ENCODE measurements around the gene PYDC1. TPM values are rescaled to one million over a fixed set of nuclear protein-coding genes. Genes with fewer than 3 reads are reported as not detected.
A peak's percentile ranks its signal among the peaks of the same experiment; 100 is the strongest.
"Not testable (repeated sequence)": the region's sequence is repeated elsewhere in the genome, so short reads cannot be mapped to it uniquely, and the experiment has no call there.

The PYDC1 gene
- total RNA-seq, 1 donor from 2014 or later = not detected

DNA sequence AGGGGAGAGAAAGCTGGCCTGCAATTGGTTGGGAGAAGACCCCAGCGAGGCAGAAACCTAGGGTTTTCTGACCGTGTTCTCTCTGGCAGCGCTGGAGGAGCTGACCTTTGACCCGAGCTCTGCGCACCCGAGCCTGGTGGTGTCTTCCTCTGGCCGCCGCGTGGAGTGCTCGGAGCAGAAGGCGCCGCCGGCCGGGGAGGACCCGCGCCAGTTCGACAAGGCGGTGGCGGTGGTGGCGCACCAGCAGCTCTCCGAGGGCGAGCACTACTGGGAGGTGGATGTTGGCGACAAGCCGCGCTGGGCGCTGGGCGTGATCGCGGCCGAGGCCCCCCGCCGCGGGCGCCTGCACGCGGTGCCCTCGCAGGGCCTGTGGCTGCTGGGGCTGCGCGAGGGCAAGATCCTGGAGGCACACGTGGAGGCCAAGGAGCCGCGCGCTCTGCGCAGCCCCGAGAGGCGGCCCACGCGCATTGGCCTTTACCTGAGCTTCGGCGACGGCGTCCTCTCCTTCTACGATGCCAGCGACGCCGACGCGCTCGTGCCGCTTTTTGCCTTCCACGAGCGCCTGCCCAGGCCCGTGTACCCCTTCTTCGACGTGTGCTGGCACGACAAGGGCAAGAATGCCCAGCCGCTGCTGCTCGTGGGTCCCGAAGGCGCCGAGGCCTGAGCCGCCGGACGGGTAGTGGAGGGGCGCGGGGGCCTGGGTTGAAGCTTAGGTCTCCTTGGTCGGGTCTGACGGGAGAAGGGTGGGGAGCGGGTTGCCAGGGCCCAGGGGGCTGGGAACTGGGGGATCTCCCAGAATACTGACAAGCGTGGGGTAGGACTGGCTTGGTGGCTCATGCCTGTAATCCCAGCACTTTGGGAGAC, 7.4 kb upstream of the PYDC1 start:
- no peak for DNase-seq (ENCODE audit: low spot score)

DNA sequence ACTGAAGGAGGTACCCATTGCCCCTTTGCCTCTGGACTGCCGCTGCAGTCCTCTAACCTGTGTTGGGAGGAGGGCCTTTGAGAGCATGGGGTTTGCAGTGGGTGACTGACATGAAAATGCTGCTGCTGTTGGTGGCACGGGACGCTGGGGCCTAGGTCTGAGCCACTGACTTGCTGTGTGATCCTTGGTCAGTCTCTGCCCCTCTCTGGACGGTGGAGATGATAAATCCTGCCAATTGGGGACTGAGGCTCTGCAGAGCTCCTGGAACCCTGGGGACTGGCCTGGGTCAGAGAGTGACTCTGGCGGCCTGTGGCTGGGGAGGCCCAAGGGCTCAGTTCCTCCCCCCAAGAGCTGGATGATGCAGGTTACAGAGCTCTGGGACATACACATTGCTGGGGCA, 6.1 kb upstream of the PYDC1 start:
- intact Hi-C loops (cut with DNase I) = no loop called here
- no peak for DNase-seq (ENCODE audit: low spot score)

More for the DNA sequence above, 7.4 kb upstream of the PYDC1 start:
- intact Hi-C loops (cut with DNase I) = no loop called here

DNA sequence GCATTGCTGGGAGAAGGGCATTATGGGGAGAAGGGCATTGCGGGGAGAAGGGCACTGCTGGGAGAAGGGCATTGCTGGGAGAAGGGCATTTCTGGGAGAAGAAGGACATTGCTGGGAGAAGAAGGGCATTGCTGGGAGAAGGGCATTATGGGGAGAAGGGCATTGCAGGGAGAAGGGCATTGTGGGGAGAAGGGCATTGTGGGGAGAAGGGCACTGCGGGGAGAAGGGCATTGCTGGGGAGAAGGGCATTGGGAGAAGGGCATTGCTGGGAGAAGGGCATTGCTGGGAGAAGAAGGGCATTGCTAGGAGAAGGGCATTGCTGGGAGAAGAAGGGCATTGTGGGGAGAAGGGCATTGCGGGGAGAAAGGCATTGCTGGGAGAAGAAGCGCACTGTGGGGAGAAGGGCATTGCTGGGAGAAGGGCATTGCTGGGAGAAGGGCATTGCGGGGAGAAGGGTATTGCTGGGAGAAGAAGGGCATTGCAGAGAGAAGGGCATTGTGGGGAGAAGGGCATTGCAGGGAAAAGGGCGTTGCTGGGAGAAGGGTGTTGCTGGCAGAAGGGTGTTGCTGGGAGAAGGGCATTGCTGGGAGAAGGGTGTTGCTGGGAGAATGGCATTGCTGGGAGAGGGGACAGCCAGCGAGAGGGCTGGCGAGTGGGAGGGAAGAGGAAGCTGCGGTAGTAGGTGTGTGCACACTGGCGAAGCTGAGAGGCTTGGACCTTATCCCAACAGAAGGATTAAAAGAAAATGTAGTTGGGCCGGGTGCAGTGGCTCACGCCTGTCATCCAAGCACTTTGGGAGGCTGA, 4.6 kb upstream of the PYDC1 start:
- no peak for DNase-seq (ENCODE audit: low spot score)
- intact Hi-C loops (cut with DNase I) = no loop called here

DNA sequence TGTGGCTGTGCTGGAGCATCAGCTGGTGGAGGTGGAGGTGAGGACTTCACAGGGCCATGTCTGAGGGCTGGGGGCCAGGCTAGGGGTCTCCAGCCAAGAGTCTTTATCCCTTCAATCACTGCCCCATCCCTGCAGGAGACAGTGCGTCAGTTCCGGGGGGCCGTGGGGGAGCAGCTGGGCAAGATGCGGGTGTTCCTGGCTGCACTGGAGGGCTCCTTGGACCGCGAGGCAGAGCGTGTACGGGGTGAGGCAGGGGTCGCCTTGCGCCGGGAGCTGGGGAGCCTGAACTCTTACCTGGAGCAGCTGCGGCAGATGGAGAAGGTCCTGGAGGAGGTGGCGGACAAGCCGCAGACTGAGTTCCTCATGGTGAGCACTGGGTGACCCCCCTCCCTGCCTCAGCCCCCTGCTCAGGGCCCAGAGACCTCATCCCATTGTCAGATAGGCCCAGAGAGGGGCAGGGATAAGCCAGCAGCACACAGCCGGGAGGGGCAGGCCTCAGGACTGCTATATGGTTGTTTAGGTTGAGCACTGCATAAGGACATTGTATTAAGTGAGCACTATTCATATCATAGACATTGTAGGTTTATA, 2.3 kb upstream of the PYDC1 start:
- no peak for DNase-seq (ENCODE audit: low spot score)
- intact Hi-C loops (cut with DNase I) = no loop called here

DNA sequence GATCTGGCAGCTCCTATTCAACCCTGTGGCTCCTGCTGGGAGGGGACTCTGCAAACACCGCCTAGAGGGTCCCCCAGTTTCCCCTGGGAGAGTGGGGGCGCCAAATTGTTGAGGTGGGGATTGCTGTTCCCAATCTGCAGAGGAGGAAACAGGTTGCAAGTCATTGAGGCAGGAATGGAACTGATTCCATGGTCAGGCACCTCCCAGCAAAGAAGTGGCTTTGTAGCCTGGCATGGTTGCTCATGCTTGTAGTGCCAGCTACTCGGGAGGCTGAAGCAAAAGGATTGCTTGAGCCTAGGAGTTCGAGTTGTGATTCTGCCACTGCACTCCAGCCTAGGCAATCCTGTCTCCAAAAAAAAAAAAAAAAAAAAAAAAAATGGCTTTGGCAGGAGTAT, 198 bp upstream of the PYDC1 start:
- DNase-seq (ENCODE audit: low spot score) = no peak
- intact Hi-C loops (cut with DNase I) = no loop called here

DNA sequence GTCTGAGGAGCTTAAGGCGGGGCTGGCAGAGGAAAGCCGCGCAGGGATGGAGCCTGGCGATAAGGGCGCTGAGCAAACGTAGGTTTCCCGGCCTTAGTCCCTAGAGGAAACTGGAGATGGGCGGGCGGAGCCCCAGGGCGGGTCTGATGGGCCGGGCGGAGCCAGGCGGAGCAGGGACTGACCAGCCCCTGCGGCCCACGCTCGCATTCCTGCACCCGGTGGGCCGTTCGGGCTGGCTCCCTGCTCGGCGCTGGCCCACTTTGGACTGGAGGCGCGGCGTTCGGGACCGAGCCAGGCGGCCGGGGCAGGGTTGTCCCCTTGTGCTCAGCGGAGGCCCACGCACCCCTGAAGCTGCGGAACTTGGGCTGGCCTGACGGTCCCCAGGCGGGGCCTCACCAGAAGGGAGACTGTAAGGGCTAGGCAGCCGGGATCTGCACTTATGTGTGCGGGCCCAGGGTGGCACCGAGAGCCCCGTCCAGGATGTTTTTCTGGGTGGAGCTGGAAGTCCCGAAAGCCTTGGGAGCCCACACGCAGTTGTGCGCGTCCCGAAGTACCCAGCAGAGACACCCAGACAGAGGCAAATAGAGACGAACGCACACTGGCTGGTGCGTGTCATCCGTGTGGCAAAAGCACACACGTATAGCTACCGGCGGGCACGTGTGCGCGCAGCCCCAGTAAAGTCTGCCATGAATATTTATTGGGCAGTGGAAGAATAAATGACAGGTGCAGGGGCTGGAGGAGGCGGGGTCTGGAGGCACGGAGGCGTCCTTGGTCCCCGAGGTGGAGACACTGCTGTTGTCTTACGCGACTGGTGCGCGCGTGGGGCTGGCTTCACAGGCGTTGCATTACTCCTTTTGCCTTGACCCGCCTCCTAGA, 1.4 kb downstream of the PYDC1 start:
- DNase-seq (ENCODE audit: low spot score) = no peak
- intact Hi-C loops (cut with DNase I) = no loop called here

DNA sequence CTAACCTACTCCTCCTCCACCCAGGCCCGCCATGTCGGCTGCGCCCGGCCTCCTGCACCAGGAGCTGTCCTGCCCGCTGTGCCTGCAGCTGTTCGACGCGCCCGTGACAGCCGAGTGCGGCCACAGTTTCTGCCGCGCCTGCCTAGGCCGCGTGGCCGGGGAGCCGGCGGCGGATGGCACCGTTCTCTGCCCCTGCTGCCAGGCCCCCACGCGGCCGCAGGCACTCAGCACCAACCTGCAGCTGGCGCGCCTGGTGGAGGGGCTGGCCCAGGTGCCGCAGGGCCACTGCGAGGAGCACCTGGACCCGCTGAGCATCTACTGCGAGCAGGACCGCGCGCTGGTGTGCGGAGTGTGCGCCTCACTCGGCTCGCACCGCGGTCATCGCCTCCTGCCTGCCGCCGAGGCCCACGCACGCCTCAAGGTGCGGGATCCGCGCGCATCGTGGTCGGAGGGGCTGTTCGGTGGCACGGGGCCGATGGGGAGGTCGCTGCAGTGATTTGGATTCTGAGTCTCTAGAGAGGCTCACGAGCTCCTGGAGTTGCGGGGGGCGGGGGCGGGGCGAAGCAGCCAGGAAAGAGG, 2.1 kb downstream of the PYDC1 start:
- intact Hi-C loops (cut with DNase I) = no loop called here

DNA sequence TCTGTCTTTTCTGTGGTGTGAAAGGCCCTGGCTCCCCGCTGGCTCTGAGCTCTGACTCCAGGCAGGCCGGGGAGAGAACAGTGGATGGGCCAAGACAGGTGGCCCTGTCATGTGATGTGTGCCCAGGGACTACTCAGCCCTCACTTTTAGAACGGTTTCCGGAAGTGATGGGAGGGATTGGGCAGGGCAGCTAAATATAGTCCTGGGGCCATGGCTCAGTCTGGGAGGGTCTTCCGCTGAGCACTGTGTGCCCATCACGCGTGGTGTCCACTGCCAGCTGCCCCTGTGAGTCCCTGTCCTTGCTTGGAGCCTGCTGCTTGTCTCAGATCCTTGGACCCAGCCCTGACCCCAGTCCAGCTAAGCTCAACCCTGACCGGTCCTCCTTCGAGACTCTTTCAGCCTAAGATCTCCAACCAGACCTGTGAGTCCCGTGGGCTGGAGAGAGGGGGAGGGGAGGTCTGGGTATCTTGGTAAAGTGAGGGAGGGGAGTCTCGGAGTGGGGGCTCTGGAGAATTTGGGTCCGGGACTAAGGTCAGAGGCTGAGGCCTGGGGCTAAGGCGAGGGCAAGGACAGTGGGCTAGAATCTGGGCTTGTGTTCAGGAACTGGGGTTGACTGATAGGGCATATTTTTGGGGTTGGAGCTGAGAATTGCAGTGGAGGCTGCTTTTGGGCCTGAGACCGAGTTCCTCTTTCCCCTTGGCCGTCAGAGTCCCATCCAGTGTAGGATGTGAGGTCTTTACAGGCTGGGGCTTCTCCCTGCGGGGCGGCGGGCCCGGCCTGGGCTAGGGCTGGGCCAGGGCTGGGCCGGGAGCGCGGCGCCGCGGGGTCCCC, 2.8 kb downstream of the PYDC1 start, which contains the start of gene TRIM72:
TRIM72 (plus strand) TSS at position 243 of the 831 bp plus-strand sequence. CDS start 620 bp downstream, outside the sequence.
- no peak for DNase-seq (ENCODE audit: low spot score)
- intact Hi-C loops (cut with DNase I) = no loop called here

More for the DNA sequence above, 2.1 kb downstream of the PYDC1 start:
- DNase-seq (ENCODE audit: low spot score) = no peak

DNA sequence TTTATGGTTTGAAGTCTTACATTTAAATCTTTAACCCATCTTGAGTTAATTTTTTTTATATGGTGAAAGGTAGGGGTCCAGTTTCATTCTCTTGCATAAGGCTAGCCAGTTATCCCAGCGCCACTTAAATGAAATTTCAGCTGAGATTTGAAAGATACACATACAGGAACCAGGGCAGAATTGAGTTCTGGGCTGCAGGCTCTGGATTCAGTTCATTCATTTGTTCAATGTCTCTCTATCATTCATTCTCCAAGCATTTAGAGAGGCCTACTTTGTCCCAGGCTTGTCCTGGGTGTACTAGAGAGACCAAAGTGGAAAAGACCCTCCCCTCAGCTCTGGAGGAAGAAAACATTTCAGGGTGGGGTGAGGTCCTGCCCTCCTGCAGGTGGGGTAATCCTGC, 3.6 kb downstream of the PYDC1 start:
- no peak for DNase-seq (ENCODE audit: low spot score)
- intact Hi-C loops (cut with DNase I) = no loop called here

DNA sequence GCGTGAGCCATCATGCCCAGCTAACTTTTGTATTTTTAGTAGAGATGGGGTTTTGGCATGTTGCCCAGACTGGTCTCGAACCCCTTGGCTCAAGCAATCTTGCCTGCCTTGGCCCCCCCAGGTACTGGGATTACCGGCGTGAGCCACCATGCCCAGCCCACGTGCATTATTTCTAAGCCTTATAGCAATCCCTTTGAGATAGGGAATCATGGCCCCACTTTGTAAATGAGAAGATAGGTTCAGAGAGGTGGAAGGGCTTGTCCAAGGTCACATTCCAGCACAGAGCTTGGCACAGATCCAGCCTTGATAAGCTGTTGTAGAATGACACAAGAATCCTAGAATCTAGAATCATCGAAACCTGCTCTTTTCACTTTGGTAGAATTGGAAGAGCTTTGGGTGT, 10.2 kb downstream of the PYDC1 start:
- intact Hi-C loops (cut with DNase I) = no loop called here
- DNase-seq (ENCODE audit: low spot score) = no peak

DNA sequence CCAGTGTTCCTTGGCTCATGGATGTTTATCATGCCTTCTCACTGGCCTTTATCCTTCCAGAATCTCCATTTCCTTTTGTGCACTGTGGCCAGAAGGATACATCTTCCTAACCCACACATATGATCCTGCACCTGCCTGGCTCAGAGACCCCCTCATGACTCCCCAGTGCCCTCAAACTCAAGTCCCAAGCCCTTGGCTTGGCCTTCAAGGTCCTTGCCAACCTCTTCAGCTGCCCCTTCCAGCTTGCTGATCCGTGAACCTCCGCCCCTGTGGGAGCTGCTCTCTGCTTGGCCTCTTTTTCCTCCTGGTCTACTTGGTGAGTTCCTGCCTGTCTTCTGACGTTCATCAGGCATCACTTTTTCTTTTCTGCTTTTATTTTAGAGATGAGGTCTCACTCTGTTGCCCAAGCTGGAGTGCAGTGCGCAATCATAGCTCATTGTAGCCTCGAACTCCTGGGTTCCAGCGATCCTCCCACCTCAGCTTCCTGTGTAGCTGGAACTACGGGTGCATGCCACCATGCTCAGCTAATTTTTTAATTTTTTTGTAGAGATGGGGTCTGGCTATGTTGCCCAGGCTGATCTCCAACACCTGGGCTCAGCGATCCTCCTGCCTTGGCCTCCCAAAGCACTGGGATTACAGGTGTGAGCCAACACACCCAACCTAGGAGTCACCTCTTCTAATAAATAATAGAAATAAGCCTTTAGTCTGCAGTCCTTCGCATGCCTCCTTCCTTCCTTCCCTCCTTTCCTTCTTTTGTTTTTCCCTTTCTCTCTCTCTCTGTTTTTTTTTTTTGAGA, 11.9 kb downstream of the PYDC1 start:
- intact Hi-C loops (cut with DNase I) = no loop called here
- DNase-seq (ENCODE audit: low spot score) = no peak

DNA sequence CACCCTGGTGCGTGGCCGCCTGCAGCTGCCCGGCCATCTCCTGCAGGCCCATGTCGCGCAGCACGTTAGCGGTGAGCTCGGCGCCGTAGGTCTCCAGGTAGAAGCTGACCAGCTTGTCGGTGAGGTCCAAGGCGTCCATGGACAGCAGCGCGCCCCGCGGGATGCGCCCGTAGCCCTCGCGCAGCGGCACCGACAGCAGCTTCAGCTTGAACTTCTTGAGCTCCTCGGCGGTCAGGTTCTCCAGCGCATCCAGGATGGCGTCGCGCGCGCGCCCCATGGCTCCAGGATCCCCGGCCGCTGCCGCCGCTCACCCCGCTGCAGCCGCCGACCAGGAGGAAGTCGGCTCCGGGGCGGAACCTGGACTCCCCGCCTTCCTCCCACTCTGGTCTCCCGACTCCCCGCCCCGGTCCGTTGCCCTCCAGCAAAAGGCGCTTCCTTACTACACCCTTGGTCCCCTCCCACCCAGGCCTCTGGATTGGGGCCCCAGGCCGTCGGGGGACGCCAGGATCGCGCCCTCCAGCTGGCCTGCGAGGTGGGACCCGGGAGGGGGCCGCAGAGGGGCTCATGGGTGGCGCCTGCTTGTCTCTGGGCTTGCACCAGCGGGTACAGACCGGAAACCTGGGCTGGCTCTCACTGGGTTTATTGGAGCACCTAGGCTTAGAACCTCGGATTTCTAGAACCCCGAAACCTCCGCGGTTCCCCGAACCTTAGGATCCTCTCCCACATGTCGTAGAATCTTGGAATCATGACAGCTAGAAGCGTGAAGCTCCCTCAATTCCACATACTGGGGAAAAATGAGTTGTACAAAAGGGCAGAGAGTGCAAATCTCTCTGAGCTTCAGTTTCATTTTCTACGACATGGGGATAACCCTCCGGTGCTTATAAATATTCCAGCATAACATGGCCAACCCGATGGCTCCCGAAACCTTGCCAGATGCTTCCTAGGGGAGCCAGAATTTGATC, 14.2 kb downstream of the PYDC1 start, which contains the start of gene PYCARD:
PYCARD (minus strand) TSS at position 347 of the 962 bp plus-strand sequence; CDS start at position 277, 70 bp downstream.
- intact Hi-C loops (cut with DNase I) = no loop called here
- peak; percentile 85 for DNase-seq (ENCODE audit: low spot score)

DNA sequence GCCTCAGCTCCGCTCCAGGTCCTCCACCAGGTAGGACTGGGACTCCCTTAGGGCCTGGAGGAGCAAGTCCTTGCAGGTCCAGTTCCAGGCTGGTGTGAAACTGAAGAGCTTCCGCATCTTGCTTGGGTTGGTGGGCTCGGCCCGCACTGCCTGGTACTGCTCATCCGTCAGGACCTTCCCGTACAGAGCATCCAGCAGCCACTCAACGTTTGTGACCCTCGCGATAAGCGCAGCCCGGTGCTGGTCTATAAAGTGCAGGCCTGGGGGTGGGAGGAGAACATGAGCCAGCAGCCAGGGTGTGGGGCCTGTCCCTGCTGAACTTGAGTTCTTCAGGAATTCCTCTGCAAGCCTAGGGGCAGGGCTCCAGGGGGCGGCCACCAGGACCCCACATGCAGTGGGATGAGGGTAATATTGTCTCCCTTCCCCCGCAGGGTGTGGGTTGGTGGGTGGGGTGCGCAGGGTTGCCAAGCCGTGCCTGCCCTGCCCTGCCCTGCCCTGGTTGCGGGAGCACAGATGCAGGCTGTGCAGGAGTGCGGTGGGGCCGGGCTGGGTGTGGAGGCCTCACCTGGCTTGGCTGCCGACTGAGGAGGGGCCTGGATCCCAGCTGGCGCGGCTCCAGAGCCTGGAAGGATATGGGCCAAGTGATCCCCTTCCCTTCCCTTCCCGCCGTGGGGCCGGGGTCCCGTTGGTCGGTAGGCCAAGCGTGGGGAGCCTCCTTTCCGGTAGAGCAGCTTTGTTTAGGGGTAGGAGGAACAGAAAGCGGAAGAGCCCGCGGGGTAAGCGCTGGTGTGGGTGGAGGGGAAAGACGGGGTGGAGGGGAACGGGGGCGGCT, 15.1 kb downstream of the PYDC1 start:
- intact Hi-C loops (cut with DNase I) = no loop called here
- DNase-seq (ENCODE audit: low spot score) = peak; percentile 81

DNA sequence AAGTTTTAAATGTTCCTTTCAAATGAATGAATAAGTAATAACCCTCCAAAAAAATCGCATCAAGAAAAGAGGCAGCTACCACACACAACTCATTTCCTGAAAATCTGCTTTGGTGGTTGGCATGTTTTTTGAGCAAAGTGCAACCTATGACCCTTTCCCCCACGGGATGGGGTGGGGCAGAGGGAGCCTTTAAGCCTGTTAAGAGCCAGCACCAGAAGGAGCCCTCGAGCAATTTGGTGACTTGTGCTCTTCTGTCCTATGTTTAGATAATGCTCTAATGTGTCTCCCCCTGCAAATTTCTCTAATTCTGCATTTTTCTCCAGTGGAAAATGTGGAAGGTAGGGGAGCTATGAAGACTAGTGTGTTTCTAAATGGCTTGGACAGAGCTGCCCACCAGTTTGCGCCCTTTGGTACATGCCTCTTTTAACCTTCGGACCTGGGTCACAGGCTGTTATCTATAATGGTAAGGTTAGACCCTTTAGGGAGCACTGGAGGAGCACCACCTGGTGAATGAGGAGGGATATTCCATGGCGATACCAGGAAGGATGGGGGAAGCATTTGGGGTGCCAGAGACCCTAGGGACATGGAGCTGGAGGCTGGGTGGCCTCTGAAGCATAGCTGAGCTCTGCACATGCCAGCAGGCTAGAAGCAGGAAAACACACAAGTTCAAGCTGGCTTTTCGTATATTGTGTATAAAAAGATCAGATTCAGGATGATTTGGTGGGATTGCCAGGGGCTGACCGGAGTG, 15.9 kb downstream of the PYDC1 start:
- intact Hi-C loops (cut with DNase I) = no loop called here
- no peak for DNase-seq (ENCODE audit: low spot score)

DNA sequence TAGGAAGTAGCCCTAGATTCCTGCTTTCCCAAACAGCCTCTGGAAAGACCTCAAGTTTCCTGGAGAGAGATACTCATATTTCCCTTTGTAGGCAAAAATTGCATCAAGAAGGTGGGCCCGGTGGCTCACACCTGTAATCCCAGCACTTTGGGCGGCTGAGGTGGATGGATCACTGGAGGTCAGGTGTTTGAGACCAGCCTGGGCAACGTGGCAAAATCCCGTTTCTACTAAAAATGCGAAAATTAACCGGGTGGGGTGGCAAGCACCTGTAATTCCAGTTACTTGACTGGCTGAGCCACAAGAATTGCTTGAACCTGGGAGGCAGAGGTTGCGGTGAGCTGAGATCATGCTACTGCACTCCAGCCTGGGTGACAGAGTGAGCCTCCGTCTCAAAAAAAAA, 16.8 kb downstream of the PYDC1 start:
- intact Hi-C loops (cut with DNase I); DNase-seq (ENCODE audit: low spot score): not testable (repeated sequence)
